SK-N-SH (cell line): ENCODE measurements around the gene SLC12A6. TPM values are rescaled to one million over a fixed set of nuclear protein-coding genes. Genes with fewer than 3 reads are reported as not detected.

Source experiments
- CTCF ChIA-PET: fragments of 300-600, 350-600 bp; formaldehyde crosslinking; extraction: SDS; loops from one replicate; lab custom pipeline; 2021; lab: Yijun Ruan, JAX
- POLR2A ChIA-PET: fragments of 350-600 bp; sonication (Branson Sonifier 250); formaldehyde crosslinking; extraction: SDS; loops from one replicate; lab custom pipeline; 2020; ENCODE audit warnings: antibody characterized with exemption, inconsistent platforms; lab: Yijun Ruan, JAX
- DNase-seq: peaks from one replicate; pipeline ENCODE4 v3.0.0; 2012
- H2AFZ ChIP-seq: fragments of 200-600 bp; sonication (generic); 2 replicates; pipeline ENCODE4 v1.8.1; 2016; ENCODE audit warnings: antibody characterized with exemption, mild to moderate bottlenecking, low read depth
- H3F3A ChIP-seq: fragments of 200-600 bp; sonication (generic); replicated peaks from 2 replicates; pipeline ENCODE3; 2016; ENCODE audit warnings: antibody characterized with exemption, mild to moderate bottlenecking; ENCODE audit not compliant: insufficient read depth
- H3K27ac ChIP-seq, 2 experiments: fragments of 200-500 bp in 1 of 2; fragments of 200-600 bp in 1 of 2; sonication (Bioruptor generic) in 1 of 2; sonication (generic), shearing (Covaris generic) in 1 of 2; 2 replicates each; pipeline versions ENCODE4 v1.5.1 to v1.6.1; 2014 to 2016; ENCODE audit warnings: low read depth in 2 of 2, inconsistent platforms in 1 of 2, low read length in 1 of 2, mild to moderate bottlenecking in 1 of 2, mixed read lengths in 1 of 2
- H3K27me3 ChIP-seq: fragments of 200-600 bp; sonication (generic), shearing (Covaris generic); 2 replicates; pipeline ENCODE4 v1.6.1; 2016; ENCODE audit warnings: mixed run types; ENCODE audit not compliant: insufficient read depth
- H3K36me3 ChIP-seq, 2 experiments: fragments of 200-500 bp in 1 of 2; fragments of 200-600 bp in 1 of 2; sonication (Bioruptor generic) in 1 of 2; sonication (generic) in 1 of 2; replicated peaks in 1 of 2; 2 replicates each; pipeline versions ENCODE3 to v1.5.1; 2014 to 2016; ENCODE audit warnings: low read length in 1 of 2, mild to moderate bottlenecking in 1 of 2; ENCODE audit not compliant: insufficient read depth in 2 of 2, control insufficient read depth in 1 of 2
- H3K4me1 ChIP-seq, 2 experiments: fragments of 200-500 bp in 1 of 2; fragments of 200-600 bp in 1 of 2; sonication (Bioruptor generic) in 1 of 2; sonication (generic), shearing (Covaris generic) in 1 of 2; 2 replicates each; pipeline versions ENCODE4 v1.5.1 to v1.6.1; 2014 to 2016; ENCODE audit warnings: low read depth in 1 of 2, low read length in 1 of 2, mixed run types in 1 of 2; ENCODE audit not compliant: insufficient read depth in 2 of 2, control insufficient read depth in 1 of 2
- H3K4me2 ChIP-seq: fragments of 200-600 bp; sonication (generic), shearing (Covaris generic); 2 replicates; pipeline ENCODE4 v1.6.1; 2017; ENCODE audit warnings: mixed run types
- H3K4me3 ChIP-seq, 2 experiments: fragments of 200-500 bp in 1 of 2; fragments of 200-600 bp in 1 of 2; sonication (Bioruptor generic) in 1 of 2; sonication (generic), shearing (Covaris generic) in 1 of 2; 2 replicates each; pipeline versions ENCODE4 v1.5.1 to v1.8.1; 2014 to 2016; ENCODE audit warnings: low read depth in 2 of 2, inconsistent platforms in 1 of 2, low read length in 1 of 2, mild to moderate bottlenecking in 1 of 2, mixed read lengths in 1 of 2, moderate library complexity in 1 of 2
- H3K79me2 ChIP-seq: fragments of 200-600 bp; sonication (generic); 2 replicates; pipeline ENCODE4 v1.8.1; 2017; ENCODE audit warnings: mild to moderate bottlenecking; ENCODE audit not compliant: insufficient read depth
- H3K9ac ChIP-seq: fragments of 200-600 bp; sonication (generic); 2 replicates; pipeline ENCODE4 v1.6.1; 2017; ENCODE audit warnings: mixed run types
- H3K9me2 ChIP-seq: fragments of 200-600 bp; sonication (generic); 2 replicates; pipeline ENCODE4 v1.6.1; 2017; ENCODE audit warnings: mixed run types
- H3K9me3 ChIP-seq: fragments of 200-600 bp; sonication (generic); 2 replicates; pipeline ENCODE4 v1.6.1; 2017; ENCODE audit warnings: mixed run types, mild to moderate bottlenecking, moderate library complexity
- H4K20me1 ChIP-seq: fragments of 200-600 bp; sonication (generic); 2 replicates; pipeline ENCODE4 v1.6.1; 2017; ENCODE audit warnings: mild to moderate bottlenecking, mixed run types; ENCODE audit not compliant: insufficient read depth
- EP300 ChIP-seq, 2 experiments: IDR thresholded peaks; 2 replicates each; pipeline versions ENCODE4 v1.4.0 to v1.6.1; 2012; ENCODE audit warnings: borderline replicate concordance in 1 of 2, low read depth in 1 of 2, low read length in 1 of 2
- GABPA ChIP-seq: IDR thresholded peaks from 2 replicates; pipeline ENCODE4 v1.4.0; 2012; ENCODE audit warnings: low read depth, mild to moderate bottlenecking
- RCOR1 ChIP-seq: fragments of 150-350 bp; IDR thresholded peaks from 2 replicates; pipeline ENCODE4 v1.6.1; 2017; ENCODE audit warnings: antibody characterized with exemption, low read length
- SIN3A ChIP-seq: IDR thresholded peaks from 2 replicates; pipeline ENCODE4 v1.6.1; 2012; ENCODE audit warnings: low read depth, mild to moderate bottlenecking, low read length, moderate library complexity, borderline replicate concordance
- SMC3 ChIP-seq: IDR thresholded peaks from 2 replicates; pipeline ENCODE4 v1.6.1; 2012; ENCODE audit warnings: low read depth, low read length, improper control_type of control experiment
- TAF1 ChIP-seq: IDR thresholded peaks from 2 replicates; pipeline ENCODE4 v1.6.1; 2012; ENCODE audit warnings: low read depth, mild to moderate bottlenecking, low read length, moderate library complexity, borderline replicate concordance
- TCF12 ChIP-seq: IDR thresholded peaks from 2 replicates; pipeline ENCODE4 v1.4.0; 2012
- TEAD4 ChIP-seq: IDR thresholded peaks from 2 replicates; pipeline ENCODE4 v1.4.0; 2012; ENCODE audit warnings: mild to moderate bottlenecking, borderline replicate concordance; ENCODE audit not compliant: insufficient read depth
- USF1 ChIP-seq: IDR thresholded peaks from 2 replicates; pipeline ENCODE4 v1.4.0; 2012; ENCODE audit warnings: low read depth, borderline replicate concordance
- ZBTB33 ChIP-seq: IDR thresholded peaks from 2 replicates; pipeline ENCODE4 v1.4.0; 2012; ENCODE audit warnings: low read depth, borderline replicate concordance
- WGBS: methylation state at CpG from one replicate; pipeline ENCODE4 v1.1.6; 2017; ENCODE audit warnings: low lambda C conversion rate; 5-methylcytosine and 5-hydroxymethylcytosine counted together
- polyA plus RNA-seq, 3 experiments: library from polyadenylated mRNA; depleted of rRNA; stranded (reverse); fragments of >200 nt; gene quantifications; 2 replicates each; pipeline ENCODE4 v1.2.3, GENCODE V29; 2012
- TF ChIP-seq, protein P1 (sequence below): fragments of 200-600 bp; sonication (generic); IDR thresholded peaks from 2 replicates; pipeline ENCODE4 v1.6.1; 2017; ENCODE audit warnings: antibody characterized with exemption, mild to moderate bottlenecking, moderate library complexity
- TF ChIP-seq, protein P2 (sequence below): fragments of 150-350 bp; IDR thresholded peaks from 2 replicates; pipeline ENCODE4 v1.6.1; 2017; ENCODE audit warnings: antibody characterized with exemption, low read length, low read depth, borderline replicate concordance

SLC12A6 gene
- polyA plus RNA-seq, 1 of the 3 experiments (the other 2 are of a cell fraction), result 7.7 TPM

DNA sequence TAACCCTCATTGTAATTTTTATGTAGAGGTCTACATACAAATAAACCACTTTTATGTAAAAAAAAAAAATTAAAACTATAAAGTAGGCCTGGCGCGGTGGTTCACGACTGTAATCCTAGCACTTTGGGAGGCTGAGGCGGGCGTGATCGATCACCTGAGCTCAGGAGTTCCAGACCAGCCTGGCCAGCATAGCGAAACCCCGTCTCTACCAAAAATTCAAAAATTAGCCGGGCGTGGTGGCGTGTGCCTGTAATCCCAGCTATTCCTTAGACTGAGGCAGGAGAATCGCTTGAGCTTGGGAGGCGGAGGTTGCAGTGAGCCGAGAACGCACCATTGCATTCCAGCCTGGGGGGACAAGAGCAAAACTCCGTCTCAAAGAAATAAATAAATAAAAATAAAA lies 766 bp upstream of the SLC12A6 start:
- Histone ChIP-seq H3K4me2 (peak overlapping the region; percentile 93), H3K27me3 (no peaks in the 10 kb centered on the region), H3K4me1 (peaks cover 14 to 27% of the 10 kb centered on the region in 2 experiments; a peak in 3 of 4 replicates), H3K79me2 (peaks cover 68% of the 10 kb centered on the region), H3K4me3 (peak overlapping the region; percentile 87; a peak in 3 of 4 replicates), H3K27ac (peak overlapping the region; percentile 50 to 59; a peak in 3 of 4 replicates), H4K20me1 (no peaks in the 10 kb centered on the region), H3F3A (peaks cover 29% of the 10 kb centered on the region), H3K9me2 (no peaks in the 10 kb centered on the region), H3K9me3 (no peaks in the 10 kb centered on the region), H3K9ac (peak overlapping the region; percentile 31; the same call in 1 of the 2 replicates), H3K36me3 (peaks cover 22 to 36% of the 10 kb centered on the region in 2 experiments), H2AFZ (peak overlapping the region; percentile 73; the same call in 1 of the 2 replicates)
- WGBS, result 94% methylated on average over 16 of the region's 16 CpGs
- ChIA-PET CTCF (interaction anchor here (1.1 to 1.5 kb wide), 4 partner anchors 16 to 98 kb away, joined by 3 to 10 read pairs (median 4); partner anchors contain the start of gene LPCAT4), POLR2A (interaction anchor here (0.6 to 3.3 kb wide), 6 partner anchors 9 to 30 kb away, joined by 3 to 19 read pairs (median 4); partner anchors contain the start of gene LPCAT4)
- DNase-seq, result no peak
- no peak for TF ChIP-seq USF1
- TF ChIP-seq SMC3, result no peak
- TF ChIP-seq, protein P1, sequence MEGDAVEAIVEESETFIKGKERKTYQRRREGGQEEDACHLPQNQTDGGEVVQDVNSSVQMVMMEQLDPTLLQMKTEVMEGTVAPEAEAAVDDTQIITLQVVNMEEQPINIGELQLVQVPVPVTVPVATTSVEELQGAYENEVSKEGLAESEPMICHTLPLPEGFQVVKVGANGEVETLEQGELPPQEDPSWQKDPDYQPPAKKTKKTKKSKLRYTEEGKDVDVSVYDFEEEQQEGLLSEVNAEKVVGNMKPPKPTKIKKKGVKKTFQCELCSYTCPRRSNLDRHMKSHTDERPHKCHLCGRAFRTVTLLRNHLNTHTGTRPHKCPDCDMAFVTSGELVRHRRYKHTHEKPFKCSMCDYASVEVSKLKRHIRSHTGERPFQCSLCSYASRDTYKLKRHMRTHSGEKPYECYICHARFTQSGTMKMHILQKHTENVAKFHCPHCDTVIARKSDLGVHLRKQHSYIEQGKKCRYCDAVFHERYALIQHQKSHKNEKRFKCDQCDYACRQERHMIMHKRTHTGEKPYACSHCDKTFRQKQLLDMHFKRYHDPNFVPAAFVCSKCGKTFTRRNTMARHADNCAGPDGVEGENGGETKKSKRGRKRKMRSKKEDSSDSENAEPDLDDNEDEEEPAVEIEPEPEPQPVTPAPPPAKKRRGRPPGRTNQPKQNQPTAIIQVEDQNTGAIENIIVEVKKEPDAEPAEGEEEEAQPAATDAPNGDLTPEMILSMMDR, result no peak
- no peak for TF ChIP-seq TCF12
- no peak for TF ChIP-seq TAF1
- TF ChIP-seq TEAD4, result no peak

DNA sequence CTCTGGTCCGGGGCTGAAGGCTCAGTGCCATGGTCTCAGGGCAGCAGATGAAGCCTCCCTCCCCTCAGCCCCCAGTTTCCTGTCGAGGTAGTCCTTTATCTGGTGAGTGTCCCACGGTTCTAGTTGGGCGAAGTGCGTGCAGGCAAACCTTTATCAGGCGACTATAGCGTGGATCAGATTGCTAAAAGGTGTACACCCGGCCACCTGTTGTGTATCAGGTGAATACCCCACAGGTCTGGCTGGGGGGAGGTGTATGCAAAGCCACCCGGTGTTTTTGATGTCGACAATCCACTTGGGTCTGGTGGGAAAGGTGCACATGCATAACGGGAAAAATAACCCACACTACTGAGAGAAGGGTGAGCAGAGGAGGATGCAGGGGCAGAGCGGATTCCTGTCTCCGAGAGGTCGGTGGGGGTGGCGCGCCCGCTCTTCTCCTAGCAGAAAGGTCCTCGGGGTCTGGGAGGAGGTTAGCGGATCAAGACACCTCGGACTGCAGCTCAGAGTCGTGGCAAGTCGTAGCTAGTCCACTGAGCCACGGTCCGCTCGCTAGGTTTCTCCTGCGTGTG lies 507 bp downstream of the SLC12A6 start:
- no peaks in the 10 kb centered on the region for H3K27me3 ChIP-seq
- ChIA-PET POLR2A (interaction anchor here (1.2 to 3.3 kb wide), 5 partner anchors 8 to 298 kb away, joined by 3 to 19 read pairs (median 4); partner anchors contain the start of genes AVEN and LPCAT4), CTCF (interaction anchor here (1.1 to 2.1 kb wide), 5 partner anchors 9 to 127 kb away, joined by 3 to 9 read pairs (median 5); partner anchors contain the start of genes KATNBL1 and LPCAT4)
- peaks cover 26% of the 10 kb centered on the region for H3F3A ChIP-seq
- no peaks in the 10 kb centered on the region for H3K9me2 ChIP-seq
- peak overlapping the region; percentile 87 for H3K4me3 ChIP-seq
- H3K4me2 ChIP-seq, result peak overlapping the region; percentile 93
- peaks cover 22 to 36% of the 10 kb centered on the region in 2 experiments for H3K36me3 ChIP-seq
- peak overlapping the region; percentile 59 to 89; a peak in 3 of 4 replicates for H3K27ac ChIP-seq
- no peaks in the 10 kb centered on the region for H4K20me1 ChIP-seq
- H2AFZ ChIP-seq, result peak overlapping the region; percentile 79
- peaks cover 14 to 27% of the 10 kb centered on the region in 2 experiments; a peak in 3 of 4 replicates for H3K4me1 ChIP-seq
- H3K9ac ChIP-seq, result peak overlapping the region; percentile 80
- no peak for DNase-seq
- TF ChIP-seq EP300 (IDR thresholded peaks at IDR 0.05; ENCODE audit: borderline replicate concordance in 1 of 2, low read depth in 1 of 2, low read length in 1 of 2) (no peak), GABPA (no peak), SIN3A (no peak), ZBTB33 (no peak), RCOR1 (no peak)
- TF ChIP-seq, protein P2, sequence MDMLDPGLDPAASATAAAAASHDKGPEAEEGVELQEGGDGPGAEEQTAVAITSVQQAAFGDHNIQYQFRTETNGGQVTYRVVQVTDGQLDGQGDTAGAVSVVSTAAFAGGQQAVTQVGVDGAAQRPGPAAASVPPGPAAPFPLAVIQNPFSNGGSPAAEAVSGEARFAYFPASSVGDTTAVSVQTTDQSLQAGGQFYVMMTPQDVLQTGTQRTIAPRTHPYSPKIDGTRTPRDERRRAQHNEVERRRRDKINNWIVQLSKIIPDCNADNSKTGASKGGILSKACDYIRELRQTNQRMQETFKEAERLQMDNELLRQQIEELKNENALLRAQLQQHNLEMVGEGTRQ, result no peak
- H3K9me3 ChIP-seq, result no peaks in the 10 kb centered on the region
- 9% methylated on average over 20 of the region's 26 CpGs for WGBS
- H3K79me2 ChIP-seq, result peaks cover 62% of the 10 kb centered on the region
